HuH-7 (cell line): ENCODE data around the gene CCDC39.

Experiments
- DNase-seq: peaks from one replicate; pipeline ENCODE4 v3.0.0; 2011; ENCODE audit warnings: low spot score

The CCDC39 gene

GRCh38 chr3:180679178-180680096, at the start of gene CCDC39:
Gene CCDC39, minus strand, starts transcription at chr3:180679489. Its CDS starts 109 bp downstream, at chr3:180679380.
- peak; percentile 61 for DNase-seq

GRCh38 chr3:180720012-180720411, 40.7 kb upstream of the CCDC39 start:
- DNase-seq: no peak

GRCh38 chr3:180707896-180708295, 28.6 kb upstream of the CCDC39 start:
- no peak for DNase-seq

GRCh38 chr3:180705619-180706018, 26.3 kb upstream of the CCDC39 start:
- no peak for DNase-seq

- no peak for DNase-seq
Measured at GRCh38 chr3:180704532-180704931, 25.2 kb upstream of the CCDC39 start.

- no peak for DNase-seq
Measured at GRCh38 chr3:180700941-180701340, 21.7 kb upstream of the CCDC39 start.

- DNase-seq: no peak
Measured at GRCh38 chr3:180698760-180699270, 19.5 kb upstream of the CCDC39 start.

GRCh38 chr3:180694321-180694720, 15.0 kb upstream of the CCDC39 start:
- DNase-seq: no peak

- DNase-seq: no peak
Measured at GRCh38 chr3:180693656-180694055, 14.4 kb upstream of the CCDC39 start.

- no peak for DNase-seq
Measured at GRCh38 chr3:180690061-180690460, 10.8 kb upstream of the CCDC39 start.

- DNase-seq: no peak
Measured at GRCh38 chr3:180684807-180685206, 5.5 kb upstream of the CCDC39 start.

- DNase-seq: no peak
Measured at GRCh38 chr3:180683816-180684215, 4.5 kb upstream of the CCDC39 start.

- peak; percentile 15 for DNase-seq
Measured at GRCh38 chr3:180680097-180680430, 775 bp upstream of the CCDC39 start.

- DNase-seq: no peak
Measured at GRCh38 chr3:180678231-180678630, 1.1 kb downstream of the CCDC39 start.

- no peak for DNase-seq
Measured at GRCh38 chr3:180661444-180661843, 17.8 kb downstream of the CCDC39 start.

- no peak for DNase-seq
Measured at GRCh38 chr3:180657094-180657493, 22.2 kb downstream of the CCDC39 start.

- no peak for DNase-seq
Measured at GRCh38 chr3:180656406-180656805, 22.9 kb downstream of the CCDC39 start.

- DNase-seq: no peak
Measured at GRCh38 chr3:180646187-180646790, 33.0 kb downstream of the CCDC39 start.

- DNase-seq: no peak
Measured at GRCh38 chr3:180640987-180641386, 38.3 kb downstream of the CCDC39 start.

- no peak for DNase-seq
Measured at GRCh38 chr3:180633722-180634121, 45.6 kb downstream of the CCDC39 start.

GRCh38 chr3:180631317-180631716, 48.0 kb downstream of the CCDC39 start:
- no peak for DNase-seq

GRCh38 chr3:180630371-180630770, 48.9 kb downstream of the CCDC39 start:
- DNase-seq: no peak

GRCh38 chr3:180626844-180627243, 52.4 kb downstream of the CCDC39 start:
- no peak for DNase-seq
